MM.1S (cell line): ENCODE data around the gene COMMD10.

Experiments
- DNase-seq: peaks from one replicate; pipeline ENCODE4 v3.0.0-alpha.2; 2015
- H2AFZ ChIP-seq: fragments of 300-600 bp; sonication (generic); 2 replicates; pipeline ENCODE4 v1.6.0; 2016; ENCODE audit warnings: antibody characterized with exemption, low read length
- H3F3A ChIP-seq: fragments of 300-600 bp; sonication (generic); 2 replicates; pipeline ENCODE4 v1.6.1; 2016; ENCODE audit warnings: mild to moderate bottlenecking, antibody characterized with exemption, low read length, moderate library complexity, mixed read lengths; ENCODE audit not compliant: insufficient read depth
- H3K27ac ChIP-seq: fragments of 300-600 bp; sonication (generic); 2 replicates; pipeline ENCODE4 v1.5.1; 2016; ENCODE audit warnings: mild to moderate bottlenecking, low read length
- H3K27me3 ChIP-seq: fragments of 300-600 bp; sonication (generic); replicated peaks from 2 replicates; pipeline ENCODE4 v1.6.0; 2016; ENCODE audit warnings: low read length; ENCODE audit not compliant: insufficient read depth
- H3K36me3 ChIP-seq: fragments of 300-600 bp; sonication (generic); replicated peaks from 2 replicates; pipeline ENCODE4 v1.6.1; 2016; ENCODE audit warnings: mild to moderate bottlenecking, low read length, mixed read lengths; ENCODE audit not compliant: insufficient read depth
- H3K4me1 ChIP-seq: fragments of 300-600 bp; sonication (generic); 2 replicates; pipeline ENCODE4 v1.6.1; 2016; ENCODE audit warnings: low read length, mixed read lengths
- H3K4me2 ChIP-seq: fragments of 300-600 bp; sonication (generic); 2 replicates; pipeline ENCODE4 v1.6.0; 2016; ENCODE audit warnings: low read depth, low read length
- H3K4me3 ChIP-seq: fragments of 300-600 bp; sonication (generic); 2 replicates; pipeline ENCODE4 v1.5.1; 2016; ENCODE audit warnings: low read length, mixed read lengths
- H3K79me2 ChIP-seq: fragments of 300-600 bp; sonication (generic); 2 replicates; pipeline ENCODE4 v1.6.1; 2016; ENCODE audit warnings: mixed run types, low read length, mixed read lengths
- H3K9ac ChIP-seq: fragments of 300-600 bp; sonication (generic); 2 replicates; pipeline ENCODE4 v1.6.1; 2016; ENCODE audit warnings: low read length, mixed read lengths
- H3K9me2 ChIP-seq: fragments of 300-600 bp; sonication (generic); replicated peaks from 2 replicates; pipeline ENCODE4 v1.6.1; 2016; ENCODE audit warnings: mild to moderate bottlenecking, low read length, mixed read lengths; ENCODE audit not compliant: insufficient read depth
- H3K9me3 ChIP-seq: fragments of 300-600 bp; sonication (generic); replicated peaks from 2 replicates; pipeline ENCODE4 v1.6.1; 2016; ENCODE audit warnings: mild to moderate bottlenecking, low read length, mixed read lengths; ENCODE audit not compliant: insufficient read depth
- H4K20me1 ChIP-seq: fragments of 300-600 bp; sonication (generic); 2 replicates; pipeline ENCODE4 v1.6.1; 2016; ENCODE audit warnings: mild to moderate bottlenecking, low read length, moderate library complexity, mixed read lengths; ENCODE audit not compliant: insufficient read depth
- EZH2 ChIP-seq: fragments of 300-600 bp; sonication (generic); optimal IDR thresholded peaks from 2 replicates; pipeline ENCODE3; 2017; ENCODE audit warnings: low read depth, mild to moderate bottlenecking, antibody characterized with exemption, low read length, mixed read lengths
- EZH2phosphoT487 ChIP-seq: fragments of 300-600 bp; sonication (generic); IDR thresholded peaks from 2 replicates; pipeline ENCODE4 v1.6.1; 2018; ENCODE audit warnings: antibody characterized with exemption, low read length
- TF ChIP-seq, protein P1 (sequence below): fragments of 300-600 bp; sonication (generic); IDR thresholded peaks from 2 replicates; pipeline ENCODE4 v1.5.1; 2016; ENCODE audit warnings: antibody characterized with exemption, low read length, mixed read lengths

Gene COMMD10

DNA sequence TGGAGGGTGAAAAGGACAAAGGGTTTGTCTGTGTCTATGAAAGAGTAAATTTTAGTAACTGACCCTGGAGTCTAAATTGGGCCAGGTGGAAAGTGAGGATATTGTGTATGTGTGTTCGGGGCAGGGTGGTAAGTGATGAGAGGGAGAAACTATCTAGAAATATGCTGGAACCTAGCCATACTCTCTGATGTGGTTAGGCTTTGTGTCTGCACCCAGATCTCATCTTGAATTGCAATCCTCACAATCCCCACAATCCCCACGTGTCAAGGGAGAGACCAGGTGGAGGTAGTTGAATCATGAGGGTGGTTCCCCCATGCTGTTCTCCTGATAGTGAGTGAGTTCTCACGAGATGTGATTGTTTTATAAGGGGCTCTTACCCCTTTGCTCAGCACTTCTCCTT lies 60.6 kb downstream of the COMMD10 start:
- no peak for DNase-seq
- no peaks in the 10 kb centered on the region for H3K4me1 ChIP-seq
- 0 out of 2 replicates have a peak, but pooled peaks cover 2% of the 10 kb centered on the region for H3K9me2 ChIP-seq
- TF ChIP-seq EZH2phosphoT487: no peak
- no peak for TF ChIP-seq EZH2
- no peaks in the 10 kb centered on the region for H3K27me3 ChIP-seq
- no peaks in the 10 kb centered on the region for H4K20me1 ChIP-seq
- H3K4me2 ChIP-seq: no peak overlapping the region
- no peaks in the 10 kb centered on the region for H3K79me2 ChIP-seq
- H3K27ac ChIP-seq: no peak overlapping the region
- no peak overlapping the region for H2AFZ ChIP-seq
- H3F3A ChIP-seq: no peaks in the 10 kb centered on the region
- no peaks in the 10 kb centered on the region for H3K9me3 ChIP-seq
- H3K4me3 ChIP-seq: no peak overlapping the region
- H3K9ac ChIP-seq: no peak overlapping the region
- no peaks in the 10 kb centered on the region for H3K36me3 ChIP-seq

DNA sequence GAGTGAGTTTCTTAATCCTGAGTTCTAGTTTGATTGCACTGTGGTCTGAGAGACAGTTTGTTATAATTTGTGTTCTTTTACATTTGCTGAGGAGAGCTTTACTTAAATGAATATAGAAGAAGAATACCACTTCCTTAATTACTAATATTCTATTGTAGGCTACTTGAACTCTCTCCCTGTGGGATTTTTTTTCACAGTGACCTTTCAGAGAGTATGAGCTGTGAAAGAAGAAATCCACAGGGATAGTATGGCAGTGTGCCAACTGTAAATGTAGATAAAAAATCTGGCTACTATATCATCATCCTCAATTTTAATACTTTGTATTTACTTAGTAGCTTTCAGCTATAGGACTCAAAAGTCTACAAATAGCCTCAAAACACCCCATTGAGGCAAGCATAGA lies 67.3 kb downstream of the COMMD10 start:
- Histone ChIP-seq H2AFZ (no peak overlapping the region), H3K36me3 (no peaks in the 10 kb centered on the region), H3K79me2 (no peaks in the 10 kb centered on the region), H3K4me1 (no peaks in the 10 kb centered on the region), H3K9me2 (no peaks in the 10 kb centered on the region), H3K9me3 (no peaks in the 10 kb centered on the region), H3K4me2 (no peak overlapping the region), H3F3A (no peaks in the 10 kb centered on the region), H3K27me3 (no peaks in the 10 kb centered on the region), H3K4me3 (no peak overlapping the region), H3K27ac (no peak overlapping the region), H4K20me1 (no peaks in the 10 kb centered on the region), H3K9ac (no peak overlapping the region)
- TF ChIP-seq EZH2phosphoT487 (no peak), EZH2 (no peak)
- TF ChIP-seq, protein P1, sequence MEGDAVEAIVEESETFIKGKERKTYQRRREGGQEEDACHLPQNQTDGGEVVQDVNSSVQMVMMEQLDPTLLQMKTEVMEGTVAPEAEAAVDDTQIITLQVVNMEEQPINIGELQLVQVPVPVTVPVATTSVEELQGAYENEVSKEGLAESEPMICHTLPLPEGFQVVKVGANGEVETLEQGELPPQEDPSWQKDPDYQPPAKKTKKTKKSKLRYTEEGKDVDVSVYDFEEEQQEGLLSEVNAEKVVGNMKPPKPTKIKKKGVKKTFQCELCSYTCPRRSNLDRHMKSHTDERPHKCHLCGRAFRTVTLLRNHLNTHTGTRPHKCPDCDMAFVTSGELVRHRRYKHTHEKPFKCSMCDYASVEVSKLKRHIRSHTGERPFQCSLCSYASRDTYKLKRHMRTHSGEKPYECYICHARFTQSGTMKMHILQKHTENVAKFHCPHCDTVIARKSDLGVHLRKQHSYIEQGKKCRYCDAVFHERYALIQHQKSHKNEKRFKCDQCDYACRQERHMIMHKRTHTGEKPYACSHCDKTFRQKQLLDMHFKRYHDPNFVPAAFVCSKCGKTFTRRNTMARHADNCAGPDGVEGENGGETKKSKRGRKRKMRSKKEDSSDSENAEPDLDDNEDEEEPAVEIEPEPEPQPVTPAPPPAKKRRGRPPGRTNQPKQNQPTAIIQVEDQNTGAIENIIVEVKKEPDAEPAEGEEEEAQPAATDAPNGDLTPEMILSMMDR: no peak
- no peak for DNase-seq

DNA sequence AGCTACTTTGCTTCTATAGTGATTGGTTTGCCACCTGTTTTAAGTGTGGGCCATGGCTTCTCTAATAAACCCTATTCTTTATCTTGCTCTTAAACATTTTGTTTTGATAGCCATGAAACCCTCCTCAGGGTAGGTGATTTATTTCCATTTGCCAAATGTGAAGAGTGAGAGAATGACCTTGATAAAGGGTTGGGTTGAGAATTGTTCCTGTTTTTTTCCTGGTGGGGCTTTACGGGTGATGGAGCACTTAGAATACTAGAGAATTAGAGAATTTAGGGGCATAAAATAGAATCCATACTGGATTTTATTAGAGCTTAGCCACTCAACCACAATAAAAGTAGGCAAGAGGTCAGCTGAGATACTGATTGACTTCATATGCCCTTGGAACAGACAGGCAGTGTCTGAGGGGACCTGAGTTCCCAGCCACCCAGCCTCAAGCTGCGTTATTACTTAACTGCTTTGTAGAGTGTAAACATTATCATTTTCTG lies 68.9 kb downstream of the COMMD10 start:
- TF ChIP-seq, protein P1: no peak
- TF ChIP-seq EZH2phosphoT487 (no peak), EZH2 (no peak)
- no peaks in the 10 kb centered on the region for H3K27me3 ChIP-seq
- DNase-seq: no peak
- no peaks in the 10 kb centered on the region for H3F3A ChIP-seq
- no peaks in the 10 kb centered on the region for H3K36me3 ChIP-seq
- H3K4me3 ChIP-seq: no peak overlapping the region
- no peak overlapping the region for H3K9ac ChIP-seq
- H4K20me1 ChIP-seq: no peaks in the 10 kb centered on the region
- H3K9me3 ChIP-seq: no peaks in the 10 kb centered on the region
- no peaks in the 10 kb centered on the region for H3K9me2 ChIP-seq
- H2AFZ ChIP-seq: no peak overlapping the region
- no peak overlapping the region for H3K4me2 ChIP-seq
- H3K79me2 ChIP-seq: no peaks in the 10 kb centered on the region
- no peak overlapping the region for H3K27ac ChIP-seq
- no peaks in the 10 kb centered on the region for H3K4me1 ChIP-seq

DNA sequence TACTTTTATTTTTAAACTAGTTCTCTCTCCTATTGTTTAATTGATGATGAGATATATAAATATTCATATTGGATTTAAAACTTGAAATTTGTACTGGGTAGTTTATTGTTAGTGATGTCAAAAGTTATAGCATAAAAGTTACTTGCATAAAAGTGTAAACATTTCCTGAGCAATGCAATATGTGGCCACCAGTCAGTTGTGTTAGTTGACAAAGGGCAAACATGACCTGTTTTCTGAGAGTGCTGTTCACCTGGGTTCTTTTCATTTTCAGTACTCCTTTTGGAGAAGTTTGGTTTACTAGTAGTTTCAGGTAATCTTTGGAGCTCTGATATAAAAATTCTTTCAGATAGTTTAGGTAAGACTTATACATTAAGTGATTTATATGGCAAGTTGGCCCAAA lies 69.4 kb downstream of the COMMD10 start:
- Histone ChIP-seq H3K4me2 (no peak overlapping the region), H3F3A (no peaks in the 10 kb centered on the region), H3K9ac (no peak overlapping the region), H3K4me3 (no peak overlapping the region), H3K36me3 (no peaks in the 10 kb centered on the region), H3K79me2 (no peaks in the 10 kb centered on the region), H3K9me2 (no peaks in the 10 kb centered on the region), H4K20me1 (no peaks in the 10 kb centered on the region), H2AFZ (no peak overlapping the region), H3K4me1 (no peaks in the 10 kb centered on the region), H3K27ac (no peak overlapping the region), H3K9me3 (no peaks in the 10 kb centered on the region), H3K27me3 (no peaks in the 10 kb centered on the region)
- DNase-seq: no peak
- TF ChIP-seq EZH2phosphoT487 (no peak), EZH2 (no peak)
- TF ChIP-seq, protein P1: no peak
